Spinal cord (tissue), 10 donors: Measurements from ENCODE around the gene ELMO3. TPM values are rescaled to one million over a fixed set of nuclear protein-coding genes. Genes with fewer than 3 reads are reported as not detected.
A peak's percentile ranks its signal among the peaks of the same experiment; 100 is the strongest.

ENCODE experiments used
- DNase-seq, 6 donors: peaks; one replicate each; pipeline versions ENCODE4 v3.0.0 to v3.0.0-alpha.2; 2013 to 2015; ENCODE audit warnings: low spot score in 6 of 6, low read depth in 4 of 6
- H3K27ac ChIP-seq: one replicate; pipeline ENCODE4 v1.5.1; 2013; ENCODE audit warnings: low read depth, low read length, control low read depth
- H3K27me3 ChIP-seq: one replicate; pipeline ENCODE4 v1.6.1; 2013; ENCODE audit warnings: low read length; ENCODE audit not compliant: control insufficient read depth, insufficient read depth
- H3K36me3 ChIP-seq: one replicate; pipeline ENCODE4 v1.6.1; 2013; ENCODE audit warnings: low read length; ENCODE audit not compliant: control insufficient read depth, insufficient read depth
- H3K4me1 ChIP-seq: one replicate; pipeline ENCODE4 v1.6.1; 2013; ENCODE audit warnings: low read length; ENCODE audit not compliant: control insufficient read depth, insufficient read depth
- H3K4me3 ChIP-seq: one replicate; pipeline ENCODE4 v1.5.1; 2013; ENCODE audit warnings: low read depth, low read length, control low read depth
- H3K9me3 ChIP-seq: one replicate; pipeline ENCODE4 v1.6.1; 2013; ENCODE audit warnings: low read length; ENCODE audit not compliant: control insufficient read depth, insufficient read depth
- WGBS: methylation state at CpG from one replicate; pipeline ENCODE4 v1.1.5; 2013; ENCODE audit warnings: missing lambda C conversion rate; ENCODE audit not compliant: insufficient coverage; 5-methylcytosine and 5-hydroxymethylcytosine counted together
- polyA plus RNA-seq, 2 donors: library from polyadenylated mRNA; unstranded; fragments of 120-200 nt; gene quantifications; one replicate each; pipeline ENCODE4 v1.2.1, GENCODE V29; 2013; ENCODE audit not compliant: insufficient read length in 2 of 2
- total RNA-seq, 2 donors: library from RNA; depleted of rRNA in 1 of 2; stranded (reverse); fragments of 120-200 nt in 1 of 2; fragments of >200 nt in 1 of 2; gene quantifications; one replicate each; pipeline versions ENCODE4 v1.2.3 to v1.2.4, GENCODE V29; 2013 to 2014
- donor health status: healthy.

ELMO3 gene
- total and polyA plus RNA-seq, 4 donors, result 0.10 to 2.9 (median 1.3) TPM

DNA sequence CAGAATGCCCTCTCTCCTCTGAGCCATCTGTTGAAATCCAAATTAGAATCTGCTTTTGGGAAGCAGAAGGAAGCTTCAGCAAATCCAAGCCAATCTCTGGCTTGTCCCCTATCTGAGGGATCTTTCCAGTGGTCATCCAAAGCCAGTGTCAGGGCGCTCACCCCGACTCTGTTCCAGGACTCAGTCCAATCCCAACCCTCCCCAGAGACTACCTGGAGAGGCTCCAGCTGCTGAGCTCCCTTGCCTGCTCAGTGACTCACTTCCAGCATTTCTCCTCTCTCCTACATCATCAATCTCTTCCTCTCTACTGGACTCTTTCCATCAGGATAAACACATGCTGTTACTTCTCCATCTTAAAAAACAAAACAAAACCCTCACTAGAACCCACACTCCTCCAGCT is 17.6 kb upstream of the ELMO3 start:
- H3K4me1 ChIP-seq, result peaks cover 52% of the 10 kb centered on the region
- no peaks in the 10 kb centered on the region for H3K27me3 ChIP-seq
- no peak for DNase-seq
- peaks cover 29% of the 10 kb centered on the region for H3K36me3 ChIP-seq
- H3K9me3 ChIP-seq, result no peaks in the 10 kb centered on the region
- no peak overlapping the region for H3K4me3 ChIP-seq
- H3K27ac ChIP-seq, result no peak overlapping the region
- WGBS, result 94% methylated on average over 2 of the region's 2 CpGs

DNA sequence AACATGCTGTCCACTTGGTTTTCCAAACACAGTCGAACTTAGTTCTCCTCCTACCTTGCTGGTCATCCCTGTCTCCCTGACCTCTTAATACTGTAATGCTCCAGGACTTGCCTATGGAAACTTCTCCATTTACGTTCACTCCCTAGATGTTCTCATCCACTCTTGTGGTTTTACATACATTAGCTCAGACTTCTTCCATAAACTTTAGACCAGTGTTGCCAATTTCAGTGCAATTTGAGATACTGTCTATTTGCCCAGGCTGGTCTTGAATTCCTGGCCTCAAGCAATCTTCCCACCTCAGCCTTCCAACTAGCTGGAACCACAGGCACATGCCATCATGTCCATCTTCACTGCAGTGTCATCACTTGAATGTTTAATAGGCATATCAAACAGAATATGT is 16.6 kb upstream of the ELMO3 start:
- Histone ChIP-seq H3K27ac (no peak overlapping the region), H3K4me1 (peaks cover 53% of the 10 kb centered on the region), H3K9me3 (no peaks in the 10 kb centered on the region), H3K4me3 (no peak overlapping the region), H3K27me3 (no peaks in the 10 kb centered on the region), H3K36me3 (peaks cover 27% of the 10 kb centered on the region)
- whole genome bisulfite sequencing, result 96% methylated on average over 2 of the region's 2 CpGs
- no peak for DNase-seq

DNA sequence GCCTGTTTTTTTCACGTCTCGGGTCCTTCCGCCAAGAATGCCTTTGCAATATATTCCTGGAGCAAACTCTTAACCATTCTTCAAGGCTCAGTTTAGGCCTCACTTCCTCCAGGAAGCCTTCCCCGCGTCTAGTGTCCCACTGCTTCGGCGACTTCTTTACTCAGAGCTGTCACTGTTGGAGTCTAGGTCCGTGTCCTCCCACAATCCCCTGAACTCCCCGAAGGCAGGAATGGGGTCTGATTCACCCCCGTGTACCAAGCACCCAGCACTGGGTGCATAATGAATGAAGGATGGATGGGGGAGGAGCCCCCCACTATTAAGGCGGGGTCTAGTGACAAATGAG is 15.7 kb upstream of the ELMO3 start:
- 3% methylated on average over 6 of the region's 11 CpGs for WGBS
- Histone ChIP-seq H3K4me3 (peak overlapping the region; percentile 68), H3K27ac (peak overlapping the region; percentile 87), H3K4me1 (peaks cover 50% of the 10 kb centered on the region), H3K36me3 (peaks cover 27% of the 10 kb centered on the region), H3K9me3 (no peaks in the 10 kb centered on the region), H3K27me3 (no peaks in the 10 kb centered on the region)
- DNase-seq, result no peak

DNA sequence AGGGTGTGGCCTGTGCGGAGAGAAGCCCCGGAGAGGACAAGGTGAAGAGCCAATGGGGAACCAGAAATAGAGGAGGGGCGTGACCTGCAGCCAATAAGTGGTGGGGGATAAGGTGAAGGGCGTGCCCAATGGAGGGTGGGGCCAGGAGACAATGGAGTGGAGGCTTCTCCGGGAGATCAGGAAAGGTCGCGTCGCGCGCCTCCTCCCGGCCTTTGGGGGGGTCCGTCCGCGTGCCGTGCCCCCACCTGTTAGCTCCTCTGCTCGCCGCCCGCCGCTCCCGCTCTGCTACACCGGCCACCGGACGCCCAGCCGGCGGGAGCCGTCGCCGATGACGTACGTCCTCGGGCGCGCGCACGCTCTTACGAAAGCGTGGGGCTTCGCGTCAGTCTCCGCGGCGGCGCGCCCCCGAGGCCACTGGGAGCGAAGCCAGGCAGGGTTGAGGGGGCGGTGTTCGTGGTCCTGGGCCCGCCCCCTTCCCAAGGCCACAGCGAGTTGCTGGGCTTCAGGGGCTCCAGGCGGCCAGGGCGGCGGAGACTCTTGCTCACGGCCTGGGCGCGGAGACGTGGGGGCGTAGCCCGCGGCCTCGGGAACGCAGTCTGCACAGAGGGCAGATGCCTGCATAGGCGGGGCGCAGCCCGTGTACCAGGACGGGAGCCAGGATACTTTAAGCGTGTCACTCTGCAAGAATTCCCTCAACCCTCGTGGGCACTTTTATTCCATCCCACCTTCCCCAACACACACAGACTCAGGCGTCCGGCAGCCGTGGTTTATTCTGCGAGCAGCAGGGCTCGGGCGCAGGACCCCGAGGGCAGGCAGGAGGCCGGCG is 15.1 kb upstream of the ELMO3 start, which contains the start of gene MATCAP1:
Gene MATCAP1 (minus strand): TSS at position 337 of the 826 bp plus-strand sequence. CDS start 3,353 bp downstream, outside the sequence.
- WGBS, result under 1% methylated on average over 77 of the region's 77 CpGs
- DNase-seq, result peak; percentile 91 to 99 (median 92)
- peak within 1 kb of the TSS; percentile 87 for H3K27ac ChIP-seq
- no peaks in the 10 kb centered on the region for H3K9me3 ChIP-seq
- no peaks in the 10 kb centered on the region for H3K27me3 ChIP-seq
- H3K36me3 ChIP-seq, result peaks cover 31% of the 10 kb centered on the region
- peaks cover 49% of the 10 kb centered on the region for H3K4me1 ChIP-seq
- H3K4me3 ChIP-seq, result peak within 1 kb of the TSS; percentile 68

DNA sequence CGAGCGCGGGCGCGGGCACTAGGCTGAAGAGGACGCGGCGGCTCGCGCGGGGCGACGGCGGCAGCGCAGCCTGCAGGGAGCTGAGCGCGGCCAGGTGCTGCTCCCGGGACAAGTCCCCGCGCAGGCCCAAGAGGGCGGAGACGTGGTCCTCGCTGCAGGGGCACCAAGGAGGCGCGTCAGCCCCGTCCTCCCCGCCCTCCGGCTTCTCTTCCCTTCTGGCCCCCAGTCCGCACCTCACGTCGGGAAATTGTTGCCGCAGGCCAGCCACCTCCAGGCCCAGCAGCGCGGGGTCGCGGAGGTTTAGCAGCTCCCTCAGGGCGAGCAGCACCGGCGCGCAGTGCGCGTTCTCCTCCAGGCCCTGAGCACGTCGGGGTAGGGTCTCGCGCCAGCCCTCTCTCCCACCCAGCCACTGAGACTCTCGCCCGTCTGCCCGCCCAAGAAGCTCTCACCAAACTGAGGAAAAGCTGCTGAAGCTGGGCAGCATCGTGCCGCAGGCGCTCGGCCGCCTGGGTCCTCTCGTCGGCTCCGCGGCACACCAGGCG is 14.4 kb upstream of the ELMO3 start:
- Histone ChIP-seq H3K4me1 (peaks cover 47% of the 10 kb centered on the region), H3K27ac (peak overlapping the region; percentile 87), H3K4me3 (peak overlapping the region; percentile 68), H3K27me3 (no peaks in the 10 kb centered on the region), H3K36me3 (peaks cover 26% of the 10 kb centered on the region), H3K9me3 (no peaks in the 10 kb centered on the region)
- DNase-seq, result no peak
- 5% methylated on average over 59 of the region's 59 CpGs for WGBS

DNA sequence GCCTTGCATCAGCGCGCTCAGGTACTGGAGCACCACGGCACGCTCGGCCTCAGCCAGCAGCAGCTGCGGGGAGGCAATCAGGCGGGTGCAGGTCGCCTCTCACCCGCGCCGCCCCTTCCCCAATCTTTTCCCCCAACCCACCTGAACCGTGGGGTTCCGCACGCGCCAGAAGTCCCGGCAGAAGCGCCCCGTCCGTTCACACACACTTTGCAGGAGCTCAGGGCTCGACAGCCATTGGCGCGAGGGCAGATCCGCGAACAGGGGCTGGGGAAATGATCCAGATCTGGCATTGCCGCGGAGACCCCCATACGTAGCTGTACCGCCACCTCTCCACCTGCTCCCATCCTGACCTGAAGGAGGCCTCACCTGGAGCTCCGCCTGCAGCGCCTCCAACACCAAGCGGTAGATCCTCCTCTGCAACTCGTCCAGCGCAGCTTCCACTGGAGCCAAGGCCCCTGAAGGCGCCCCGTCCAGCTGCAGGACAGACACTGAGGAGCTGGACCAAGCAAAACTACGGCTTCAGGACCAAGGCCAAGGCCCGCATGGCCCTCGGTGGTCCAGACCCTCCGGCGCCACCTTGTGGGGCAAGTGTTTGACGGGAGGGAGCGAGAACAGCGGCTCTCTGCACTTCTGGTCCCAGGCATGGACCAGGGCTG is 13.8 kb upstream of the ELMO3 start:
- Histone ChIP-seq H3K4me1 (peaks cover 47% of the 10 kb centered on the region), H3K4me3 (no peak overlapping the region), H3K36me3 (peaks cover 20% of the 10 kb centered on the region), H3K27ac (peak overlapping the region; percentile 40), H3K9me3 (no peaks in the 10 kb centered on the region), H3K27me3 (no peaks in the 10 kb centered on the region)
- WGBS, result 12% methylated on average over 43 of the region's 43 CpGs
- peak in 4 of 6 donors; percentile 70 to 92 (median 80) for DNase-seq

DNA sequence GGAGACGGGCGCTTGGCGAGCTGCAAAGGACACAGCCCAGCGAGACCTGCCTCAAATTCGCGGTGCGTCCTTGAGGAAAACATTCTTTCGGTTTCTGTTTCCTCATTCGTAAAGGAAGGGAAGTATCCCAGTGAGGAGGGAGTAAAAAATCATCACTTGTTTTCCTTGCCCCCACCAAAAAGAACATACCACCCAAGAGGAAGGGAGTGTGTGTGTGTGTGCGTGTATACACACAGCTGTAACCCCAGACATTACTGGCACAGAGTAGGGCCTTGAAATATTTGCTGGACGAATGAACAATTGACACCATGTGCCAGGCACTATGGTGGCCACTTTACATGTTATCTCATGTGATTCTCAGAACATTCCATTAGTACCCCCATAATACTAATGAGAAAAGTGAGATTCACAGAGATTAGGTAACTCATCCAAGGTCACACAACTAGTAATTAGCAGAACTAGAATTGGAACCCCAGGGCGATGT is 13.2 kb upstream of the ELMO3 start:
- WGBS, result 12% methylated on average over 8 of the region's 12 CpGs
- Histone ChIP-seq H3K36me3 (peaks cover 14% of the 10 kb centered on the region), H3K27me3 (no peaks in the 10 kb centered on the region), H3K4me1 (peaks cover 44% of the 10 kb centered on the region), H3K9me3 (no peaks in the 10 kb centered on the region), H3K27ac (no peak overlapping the region), H3K4me3 (no peak overlapping the region)
- no peak for DNase-seq

DNA sequence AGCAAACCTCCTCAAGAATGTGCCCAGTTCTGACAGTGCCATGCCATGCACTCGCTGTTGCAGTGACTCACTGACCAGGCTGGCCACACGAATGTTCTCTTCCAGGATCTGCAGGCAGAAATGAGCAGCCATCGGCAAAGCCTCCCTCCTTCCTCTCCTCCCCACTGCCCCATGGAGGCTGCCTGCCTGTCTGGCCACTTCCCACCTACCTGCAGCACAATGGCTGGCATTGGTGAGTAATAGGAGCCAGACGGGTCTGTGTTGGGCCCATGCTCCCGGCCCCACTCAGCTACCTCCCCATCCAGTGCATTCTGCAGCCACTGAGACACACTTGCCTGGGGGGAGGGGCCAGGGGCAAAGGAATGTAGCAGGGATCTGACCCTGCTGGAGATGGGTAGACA is 12.4 kb upstream of the ELMO3 start:
- peaks cover 13% of the 10 kb centered on the region for H3K36me3 ChIP-seq
- peaks cover 42% of the 10 kb centered on the region for H3K4me1 ChIP-seq
- no peak overlapping the region for H3K4me3 ChIP-seq
- no peaks in the 10 kb centered on the region for H3K27me3 ChIP-seq
- H3K9me3 ChIP-seq, result no peaks in the 10 kb centered on the region
- no peak for DNase-seq
- WGBS, result 93% methylated on average over 3 of the region's 5 CpGs
- H3K27ac ChIP-seq, result no peak overlapping the region

DNA sequence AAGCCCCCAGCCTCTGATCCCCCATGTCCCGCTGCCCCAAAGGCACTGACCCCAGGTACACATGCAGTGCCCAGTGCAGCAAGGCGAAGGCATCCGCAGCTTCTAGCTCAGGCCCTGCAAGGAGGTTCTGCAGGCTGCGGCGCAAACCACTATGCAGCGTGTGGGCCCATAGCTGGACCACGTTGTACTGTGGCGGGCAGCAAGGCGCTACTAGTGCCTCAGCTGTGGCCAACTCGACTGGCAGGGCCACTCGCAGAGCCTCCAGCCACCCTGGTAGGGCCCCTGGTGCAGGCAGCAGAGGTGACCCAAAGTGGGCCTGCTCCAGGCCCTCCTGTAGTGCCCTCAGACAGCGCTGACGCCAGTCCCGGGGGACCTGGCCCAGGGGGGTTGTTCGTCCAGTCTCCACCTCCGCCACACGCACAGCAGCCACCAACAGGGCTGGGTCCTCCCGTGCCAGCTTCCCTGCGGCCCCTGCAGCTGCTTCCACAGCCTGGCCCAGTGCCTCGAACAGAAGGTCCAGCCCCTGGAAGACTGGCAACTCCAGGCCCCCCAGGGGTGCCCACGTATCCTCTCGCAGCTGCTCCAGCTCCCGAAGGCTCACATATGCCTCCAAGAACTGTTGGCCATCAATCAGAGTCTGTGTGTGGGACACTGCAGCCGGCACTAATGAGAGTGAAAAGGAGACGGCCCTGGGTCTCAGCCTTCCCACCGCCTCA is 11.6 kb upstream of the ELMO3 start:
- Histone ChIP-seq H3K27me3 (no peaks in the 10 kb centered on the region), H3K36me3 (peaks cover 13% of the 10 kb centered on the region), H3K9me3 (no peaks in the 10 kb centered on the region), H3K27ac (no peak overlapping the region), H3K4me3 (no peak overlapping the region), H3K4me1 (peaks cover 45% of the 10 kb centered on the region)
- WGBS, result 49% methylated on average over 23 of the region's 26 CpGs
- DNase-seq, result peak in 1 of 6 donors; percentile 72
